ENCODE data around the gene AAMP.

Gene AAMP

GRCh38 chr2:218262237-218262600 lies 7.7 kb downstream of the AAMP start:
- DNase-seq (ENCODE audit: low read depth), result no peak
- no peak overlapping the region for H3K4me3 ChIP-seq (ENCODE audit: control insufficient read depth, low read depth, low read length)
- no peak for TF ChIP-seq CTCF (conservative IDR thresholded peaks at IDR 0.05; ENCODE audit: control insufficient read depth, insufficient read depth, low read depth, low read length)

GRCh38 chr2:218261423-218262236 lies 8.3 kb downstream of the AAMP start:
- DNase-seq (ENCODE audit: low read depth), result no peak
- no peak overlapping the region for H3K4me3 ChIP-seq (ENCODE audit: control insufficient read depth, low read depth, low read length)
- TF ChIP-seq CTCF (conservative IDR thresholded peaks at IDR 0.05; ENCODE audit: control insufficient read depth, insufficient read depth, low read depth, low read length), result no peak

DNA sequence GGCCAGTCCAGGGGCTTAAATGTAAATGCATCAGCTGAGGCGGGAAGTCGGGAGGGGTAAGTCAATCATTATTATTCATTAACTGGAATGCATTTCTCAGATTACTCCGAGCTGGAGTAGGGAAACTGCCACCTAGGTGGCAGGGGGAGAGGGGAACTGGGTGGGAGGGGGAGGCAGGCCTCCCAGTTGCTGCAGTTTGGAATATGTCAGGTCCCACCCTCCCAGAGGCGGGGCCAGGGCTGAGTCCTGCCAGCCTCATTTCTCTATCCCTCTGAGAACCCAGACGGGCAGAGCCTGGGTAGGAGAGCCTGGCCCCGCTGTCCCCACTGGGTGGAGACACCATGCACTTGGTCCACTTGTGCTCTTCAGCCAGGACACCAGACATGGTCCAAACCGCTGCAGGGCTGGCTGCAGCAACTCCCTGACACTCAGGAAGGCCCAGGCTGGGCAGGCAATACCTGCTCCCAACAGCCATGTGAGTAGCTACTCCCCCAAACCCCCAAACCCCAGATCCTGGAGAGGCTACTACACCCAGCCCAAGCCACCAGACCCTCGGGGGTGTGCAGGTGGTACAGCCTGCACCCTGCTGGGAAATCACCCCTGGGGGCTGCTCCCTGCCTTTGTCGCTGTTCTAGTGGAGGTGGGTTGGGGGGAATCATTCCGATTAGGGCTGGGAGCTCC lies 9.1 kb downstream of the AAMP start, which contains the start of gene GPBAR1:
TSS of gene GPBAR1 (plus strand) at position 274 of the 681 bp plus-strand sequence. CDS start 1,710 bp downstream, outside the sequence.
- DNase-seq (ENCODE audit: low read depth), result no peak
- no peak for TF ChIP-seq CTCF (conservative IDR thresholded peaks at IDR 0.05; ENCODE audit: control insufficient read depth, insufficient read depth, low read depth, low read length)
- no peak within 1 kb of the TSS for H3K4me3 ChIP-seq (ENCODE audit: control insufficient read depth, low read depth, low read length)

- no peak for DNase-seq (ENCODE audit: low read depth)
- H3K4me3 ChIP-seq (ENCODE audit: control insufficient read depth, low read depth, low read length), result no peak overlapping the region
- no peak for TF ChIP-seq CTCF (conservative IDR thresholded peaks at IDR 0.05; ENCODE audit: control insufficient read depth, insufficient read depth, low read depth, low read length)
Observed at GRCh38 chr2:218260166-218260565, 9.8 kb downstream of the AAMP start.

DNA sequence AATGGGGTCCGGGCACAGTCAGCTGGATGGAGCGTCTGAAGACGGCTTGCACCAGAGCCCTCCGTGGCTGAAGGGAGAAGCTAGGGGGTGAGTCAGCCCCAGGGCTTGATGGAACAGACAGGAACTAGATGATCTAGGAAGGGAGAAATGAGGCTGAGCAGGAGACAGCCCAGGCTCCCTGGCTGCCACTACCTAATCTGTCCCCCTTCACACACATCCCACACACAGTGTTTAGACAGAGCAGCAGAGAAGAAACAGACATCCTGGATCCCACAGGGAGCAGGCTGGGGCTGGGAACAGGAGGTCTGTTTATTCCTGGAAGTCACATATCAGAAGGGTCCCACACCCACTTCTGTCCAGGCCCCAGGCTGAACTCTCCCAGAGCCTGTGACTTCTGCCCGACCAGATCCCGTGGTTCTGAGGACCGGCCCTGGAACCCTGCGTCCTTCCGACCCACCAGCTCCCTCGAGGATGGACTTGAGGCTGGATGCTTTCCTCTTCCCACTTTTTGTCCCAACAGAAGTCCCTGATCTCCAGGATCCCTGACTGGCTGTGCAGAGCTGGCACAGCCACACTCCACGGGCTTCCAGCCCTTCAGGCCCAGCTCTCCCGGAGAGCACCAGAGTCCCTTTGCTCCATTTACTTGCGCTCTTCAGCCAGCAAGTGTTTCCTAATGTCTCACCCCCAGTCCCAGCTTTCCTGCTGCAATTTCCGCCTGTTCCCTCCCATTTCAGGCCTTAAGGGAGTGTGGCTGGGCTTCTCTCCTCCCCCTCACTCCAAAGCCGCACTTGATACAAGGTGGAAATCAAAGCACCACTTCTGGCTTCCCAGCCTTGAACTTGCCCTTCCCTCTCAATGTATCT lies 10.6 kb downstream of the AAMP start:
- peak; percentile 88 for DNase-seq (ENCODE audit: low read depth)
- no peak overlapping the region for H3K4me3 ChIP-seq (ENCODE audit: control insufficient read depth, low read depth, low read length)
- no peak for TF ChIP-seq CTCF (conservative IDR thresholded peaks at IDR 0.05; ENCODE audit: control insufficient read depth, insufficient read depth, low read depth, low read length)

DNA sequence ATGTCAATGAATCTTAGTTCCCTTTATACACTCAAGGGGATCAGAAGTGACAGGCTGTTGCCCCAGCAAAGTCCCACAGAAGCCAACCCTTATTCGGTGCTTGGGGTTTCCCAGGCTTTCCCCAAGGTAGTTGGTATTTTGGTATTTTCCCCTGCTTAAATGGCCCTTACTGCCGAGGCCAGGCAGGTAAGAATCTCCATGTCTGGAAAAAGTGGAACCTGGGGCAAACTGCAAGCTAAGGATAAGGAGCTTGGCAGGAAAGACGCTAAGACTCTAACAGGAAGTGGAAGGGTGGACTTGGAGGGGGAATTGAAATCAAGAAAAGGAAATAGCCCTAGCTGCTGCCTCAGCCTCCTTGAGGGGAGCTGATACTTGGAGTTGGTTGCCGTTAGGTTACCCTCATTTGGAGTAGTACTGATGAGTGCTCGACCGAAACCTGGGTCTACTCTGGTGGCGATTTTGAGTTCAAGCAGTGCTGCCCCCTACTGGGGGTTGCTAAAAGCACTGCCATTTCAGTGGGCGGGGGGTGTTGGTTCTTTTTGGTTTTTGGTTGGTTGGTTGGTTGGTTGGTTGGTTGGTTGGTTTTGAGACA lies 12.5 kb downstream of the AAMP start:
- no peak overlapping the region for H3K4me3 ChIP-seq (ENCODE audit: control insufficient read depth, low read depth, low read length)
- peak; percentile 34 for DNase-seq (ENCODE audit: low read depth)
- peak; percentile 68 for TF ChIP-seq CTCF (conservative IDR thresholded peaks at IDR 0.05; ENCODE audit: control insufficient read depth, insufficient read depth, low read depth, low read length)
